GM23338 (cell line): ENCODE data around the gene CRACR2B. TPM values are rescaled to one million over a fixed set of nuclear protein-coding genes. Genes with fewer than 3 reads are reported as not detected.
A peak's percentile ranks its signal among the peaks of the same experiment; 100 is the strongest.

ENCODE experiments used
- ATAC-seq: fragments of 200-7000 bp; cut with Tn5 transposase; 3 replicates; pipeline ENCODE4 v1.9.1; 2020
- DNase-seq: peaks from one replicate; pipeline ENCODE4 v3.0.0-alpha.2; 2015; ENCODE audit warnings: low spot score
- H2AFZ ChIP-seq: fragments of 200-600 bp; sonication (generic); 2 replicates; pipeline ENCODE4 v1.8.0; 2016; ENCODE audit warnings: antibody characterized with exemption, mild to moderate bottlenecking, moderate library complexity
- H3F3A ChIP-seq: fragments of 200-600 bp; sonication (generic); replicated peaks from 2 replicates; pipeline ENCODE4 v1.8.0; 2017; ENCODE audit warnings: antibody characterized with exemption, mixed run types, low read depth
- H3K27ac ChIP-seq: fragments of 200-600 bp; sonication (generic); 2 replicates; pipeline ENCODE4 v1.6.1; 2016; ENCODE audit warnings: low read depth
- H3K27me3 ChIP-seq: fragments of 200-600 bp; sonication (generic); 2 replicates; pipeline ENCODE4 v1.8.0; 2016; ENCODE audit warnings: mild to moderate bottlenecking, mixed run types, moderate library complexity; ENCODE audit not compliant: insufficient read depth
- H3K36me3 ChIP-seq: fragments of 200-600 bp; sonication (generic); 2 replicates; pipeline ENCODE4 v1.8.0; 2016; ENCODE audit warnings: mild to moderate bottlenecking; ENCODE audit not compliant: insufficient read depth
- H3K4me1 ChIP-seq: fragments of 200-600 bp; sonication (generic); 2 replicates; pipeline ENCODE4 v1.8.0; 2016; ENCODE audit warnings: mild to moderate bottlenecking, moderate library complexity; ENCODE audit not compliant: insufficient read depth
- H3K4me2 ChIP-seq: fragments of 200-600 bp; sonication (generic); 2 replicates; pipeline ENCODE4 v1.7.1; 2017; ENCODE audit warnings: mixed run types
- H3K4me3 ChIP-seq: fragments of 200-600 bp; sonication (generic); 2 replicates; pipeline ENCODE4 v1.6.1; 2016; ENCODE audit warnings: mixed run types
- H3K79me2 ChIP-seq: fragments of 200-600 bp; sonication (generic); replicated peaks from 2 replicates; pipeline ENCODE4 v1.8.0; 2017; ENCODE audit warnings: mild to moderate bottlenecking; ENCODE audit not compliant: insufficient read depth
- H3K9me2 ChIP-seq: fragments of 200-600 bp; sonication (generic); 2 replicates; pipeline ENCODE4 v1.8.0; 2017; ENCODE audit not compliant: insufficient read depth
- H4K20me1 ChIP-seq: fragments of 200-600 bp; sonication (generic); replicated peaks from 2 replicates; pipeline ENCODE4 v1.8.0; 2017; ENCODE audit warnings: mild to moderate bottlenecking; ENCODE audit not compliant: insufficient read depth
- H3K27ac Mint-ChIP-seq: 2 replicates; pipeline ENCODE4 v1.8.0; 2020; ENCODE audit warnings: inconsistent platforms, mild to moderate bottlenecking, moderate library complexity, mixed read lengths
- H3K27me3 Mint-ChIP-seq: 3 replicates; pipeline ENCODE4 v1.8.0; 2022; ENCODE audit warnings: low read depth, mild to moderate bottlenecking, moderate library complexity, mixed read lengths, inconsistent platforms; ENCODE audit not compliant: insufficient read depth, poor library complexity
- H3K36me3 Mint-ChIP-seq: 3 replicates; pipeline ENCODE4 v1.8.0; 2021; ENCODE audit warnings: low read depth, mild to moderate bottlenecking, inconsistent platforms, moderate library complexity, mixed read lengths
- H3K4me1 Mint-ChIP-seq: 3 replicates; pipeline ENCODE4 v1.8.0; 2020; ENCODE audit warnings: mild to moderate bottlenecking, inconsistent platforms, mixed read lengths
- H3K4me3 Mint-ChIP-seq: 3 replicates; pipeline ENCODE4 v1.8.0; 2021; ENCODE audit warnings: moderate library complexity, mild to moderate bottlenecking, inconsistent platforms, mixed read lengths
- H3K9me3 Mint-ChIP-seq: 3 replicates; pipeline ENCODE4 v1.8.0; 2020; ENCODE audit warnings: moderate library complexity, mild to moderate bottlenecking, inconsistent platforms, mixed read lengths
- CREB1 ChIP-seq: fragments of 250-450 bp; sonication (Bioruptor Pico); IDR thresholded peaks from 2 replicates; pipeline ENCODE4 v1.5.0; 2020; ENCODE audit warnings: low read depth, mild to moderate bottlenecking, moderate library complexity
- CTCF ChIP-seq, 2 experiments: fragments of 200-600 bp in 1 of 2; sonication (generic) in 1 of 2; conservative IDR thresholded peaks; 2 replicates each; pipeline versions ENCODE4 v1.5.1 to v1.6.1; 2016 to 2017; ENCODE audit warnings: antibody characterized with exemption in 2 of 2, low read depth in 2 of 2, mild to moderate bottlenecking in 2 of 2, moderate library complexity in 1 of 2
- ETS1 ChIP-seq: IDR thresholded peaks from 2 replicates; pipeline ENCODE4 v1.6.1; 2016; ENCODE audit warnings: antibody characterized with exemption
- EZH2 ChIP-seq: fragments of 200-600 bp; sonication (generic); IDR thresholded peaks from one replicate; pipeline ENCODE4 v1.8.0; 2017; ENCODE audit warnings: antibody characterized with exemption, mild to moderate bottlenecking, low read depth; ENCODE audit not compliant: unreplicated experiment
- EZH2phosphoT487 ChIP-seq: fragments of 200-600 bp; sonication (generic); IDR thresholded peaks from one replicate; pipeline ENCODE4 v1.8.1; 2018; ENCODE audit warnings: antibody characterized with exemption; ENCODE audit not compliant: unreplicated experiment
- JUNB ChIP-seq: IDR thresholded peaks from one replicate; pipeline ENCODE4 v1.6.1; 2016; ENCODE audit warnings: antibody characterized with exemption; ENCODE audit not compliant: unreplicated experiment
- NANOG ChIP-seq: IDR thresholded peaks from 2 replicates; pipeline ENCODE4 v1.6.1; 2016; ENCODE audit warnings: antibody characterized with exemption, borderline replicate concordance
- POLR2AphosphoS5 ChIP-seq: IDR thresholded peaks from 2 replicates; pipeline ENCODE4 v1.6.1; 2016; ENCODE audit warnings: antibody characterized with exemption, low read depth
- STAT1 ChIP-seq: IDR thresholded peaks from one replicate; pipeline ENCODE4 v1.6.1; 2016; ENCODE audit warnings: antibody characterized with exemption; ENCODE audit not compliant: unreplicated experiment
- ZNF114 ChIP-seq: fragments of 250-450 bp; sonication (Bioruptor Pico); IDR thresholded peaks from 2 replicates; pipeline ENCODE4 v1.5.0; 2020; ENCODE audit warnings: mild to moderate bottlenecking, moderate library complexity
- ZNF331 ChIP-seq: fragments of 250-450 bp; sonication (Bioruptor Pico); IDR thresholded peaks from 2 replicates; pipeline ENCODE4 v1.5.0; 2020; ENCODE audit warnings: low read depth, mild to moderate bottlenecking, moderate library complexity
- ZNF462 ChIP-seq: fragments of 250-450 bp; sonication (Bioruptor Pico); IDR thresholded peaks from 2 replicates; pipeline ENCODE4 v1.5.0; 2020; ENCODE audit warnings: mild to moderate bottlenecking, moderate library complexity
- polyA plus RNA-seq: library from polyadenylated mRNA; unstranded; fragments of >200 nt; fragmentation: Nextera tagmentation; extraction: Ambion mirVana; gene quantifications from 2 replicates; pipeline ENCODE4 v1.2.1, GENCODE V29; 2016
- total RNA-seq: library from RNA; depleted of rRNA; stranded (reverse); fragments of >200 nt; shearing (Covaris generic); gene quantifications from 2 replicates; pipeline ENCODE4 v1.2.3, GENCODE V29; 2014

Gene CRACR2B
- total and polyA plus RNA-seq, 2 experiments from 2014 or later, result 55.9 to 64.1 TPM

GRCh38 chr11:868802-869201, 41.1 kb downstream of the CRACR2B start (continued):
- TF ChIP-seq ZNF462 (CRISPR knock-in tag) (no peak), JUNB (no peak), NANOG (no peak)

- Mint-ChIP-seq H3K4me3 (no peak overlapping the region), H3K4me1 (peaks cover 7% of the 10 kb centered on the region), H3K9me3 (no peaks in the 10 kb centered on the region), H3K36me3 (peaks cover 8% of the 10 kb centered on the region), H3K27ac (no peak overlapping the region), H3K27me3 (peaks cover 33% of the 10 kb centered on the region)
- Histone ChIP-seq H3K36me3 (no peaks in the 10 kb centered on the region), H3K4me1 (no peaks in the 10 kb centered on the region; the same call in 1 of the 2 replicates), H3K4me2 (no peak overlapping the region), H2AFZ (no peak overlapping the region), H3K27me3 (no peaks in the 10 kb centered on the region), H4K20me1 (peaks cover 11% of the 10 kb centered on the region), H3K4me3 (no peak overlapping the region), H3K79me2 (no peaks in the 10 kb centered on the region), H3K9me2 (no peaks in the 10 kb centered on the region), H3F3A (peaks cover 21% of the 10 kb centered on the region; the same call in 1 of the 2 replicates), H3K27ac (no peak overlapping the region)
- no peak for DNase-seq
- ATAC-seq, result peak; percentile 4; the same call in 2 of the 3 replicates
- TF ChIP-seq NANOG (no peak), ETS1 (no peak), POLR2AphosphoS5 (no peak), STAT1 (no peak), ZNF331 (no peak), ZNF114 (no peak), EZH2phosphoT487 (no peak), EZH2 (no peak), CREB1 (CRISPR knock-in tag) (no peak), JUNB (no peak), CTCF (conservative IDR thresholded peaks at IDR 0.05; ENCODE audit: low read depth in 2 of 2) (no peak)
Observed at GRCh38 chr11:869399-870126, 41.8 kb downstream of the CRACR2B start.
